Measurements from ENCODE around the gene ESRRG. TPM values are rescaled to one million over a fixed set of nuclear protein-coding genes. Genes with fewer than 3 reads are reported as not detected.

ESRRG gene
- total RNA-seq, 1 donor from 2014 or later, result 1.5 TPM

DNA sequence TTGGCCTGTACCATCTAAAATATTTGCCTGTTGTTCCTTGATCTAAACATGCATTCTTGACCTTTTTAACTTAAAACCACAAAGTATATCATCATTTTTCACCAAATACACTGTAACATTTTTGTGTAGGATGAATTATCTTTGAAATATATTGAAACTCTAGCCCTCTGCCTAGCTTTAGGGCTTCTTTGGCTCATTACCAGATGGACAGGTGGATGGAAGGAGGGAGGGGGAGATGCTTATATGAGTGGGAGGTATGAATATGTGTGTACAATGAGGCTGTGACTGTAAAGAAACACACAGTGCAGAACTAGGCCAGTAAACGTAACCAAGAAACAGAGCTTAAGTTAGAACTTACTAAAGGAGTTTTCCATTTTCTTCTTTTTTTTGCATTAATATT is 118.5 kb downstream of the ESRRG start:
- TF ChIP-seq CTCF (conservative IDR thresholded peaks at IDR 0.05), result no peak
- Mint-ChIP-seq H3K36me3 (ENCODE audit: low read depth) (no peaks in the 10 kb centered on the region), H3K27me3 (ENCODE audit: low read depth) (no peaks in the 10 kb centered on the region), H3K4me1 (peaks cover 34% of the 10 kb centered on the region), H3K9me3 (no peaks in the 10 kb centered on the region), H3K27ac (ENCODE audit: unreplicated experiment) (no peak overlapping the region), H3K4me3 (no peak overlapping the region)
- no peak for DNase-seq (ENCODE audit: low read depth, low spot score)

GRCh38 chr1:216600730-216601609 is 122.3 kb downstream of the ESRRG start:
- H3K27ac Mint-ChIP-seq (ENCODE audit: unreplicated experiment), result peak overlapping the region; percentile 98
- peaks cover 31% of the 10 kb centered on the region for H3K4me1 Mint-ChIP-seq
- H3K36me3 Mint-ChIP-seq (ENCODE audit: low read depth), result no peaks in the 10 kb centered on the region
- TF ChIP-seq CTCF (conservative IDR thresholded peaks at IDR 0.05), result peak; percentile 69
- H3K27me3 Mint-ChIP-seq (ENCODE audit: low read depth), result no peaks in the 10 kb centered on the region
- H3K9me3 Mint-ChIP-seq, result no peaks in the 10 kb centered on the region
- H3K4me3 Mint-ChIP-seq, result peak overlapping the region; percentile 87
- peak; percentile 67 for DNase-seq (ENCODE audit: low read depth, low spot score)

DNA sequence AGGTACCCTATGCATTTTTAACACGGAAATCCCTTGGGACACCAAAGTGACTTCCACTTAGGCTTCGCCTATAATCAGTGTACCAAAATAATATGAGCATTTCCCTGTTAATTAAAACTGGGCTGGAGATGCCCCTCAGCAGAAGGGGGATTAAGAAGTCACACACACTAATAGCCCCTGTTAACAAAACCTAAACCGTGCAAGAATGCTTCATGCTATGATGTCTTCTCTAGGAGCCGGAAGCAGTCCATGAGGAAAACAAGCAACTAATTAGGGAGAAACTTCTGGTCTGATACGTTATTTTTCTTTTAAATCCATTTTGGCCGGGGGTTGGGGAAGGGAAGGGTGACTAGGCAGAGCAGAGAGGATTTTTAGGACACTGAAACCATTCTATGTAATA is 123.4 kb downstream of the ESRRG start:
- no peak overlapping the region for H3K27ac Mint-ChIP-seq (ENCODE audit: unreplicated experiment)

DNA sequence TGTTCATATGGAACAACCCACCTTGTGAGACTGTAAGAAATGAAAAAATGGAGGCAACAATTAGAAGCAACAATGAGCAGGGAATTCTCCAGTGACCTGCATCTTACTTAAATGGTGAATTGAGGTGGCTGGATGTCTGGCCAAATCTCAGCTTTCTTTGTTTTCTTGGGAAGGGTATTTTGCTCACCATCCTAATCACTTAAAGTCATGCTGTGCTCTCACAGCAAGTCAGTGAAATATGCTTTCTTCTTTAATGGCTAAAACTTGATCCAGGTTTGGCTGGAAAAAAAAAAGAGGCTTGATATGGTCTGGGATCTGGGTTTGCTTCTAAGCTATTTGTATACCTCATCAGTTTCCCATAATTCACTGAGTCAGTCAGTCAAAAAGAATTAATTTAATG is 124.8 kb downstream of the ESRRG start:
- H3K36me3 Mint-ChIP-seq (ENCODE audit: low read depth), result no peaks in the 10 kb centered on the region
- H3K27ac Mint-ChIP-seq (ENCODE audit: unreplicated experiment), result no peak overlapping the region
- no peak for DNase-seq (ENCODE audit: low read depth, low spot score)
- TF ChIP-seq CTCF (conservative IDR thresholded peaks at IDR 0.05), result no peak
- peaks cover 36% of the 10 kb centered on the region for H3K4me1 Mint-ChIP-seq
- no peaks in the 10 kb centered on the region for H3K27me3 Mint-ChIP-seq (ENCODE audit: low read depth)
- no peaks in the 10 kb centered on the region for H3K9me3 Mint-ChIP-seq
- no peak overlapping the region for H3K4me3 Mint-ChIP-seq

More for the DNA sequence above, 123.4 kb downstream of the ESRRG start:
- TF ChIP-seq CTCF (conservative IDR thresholded peaks at IDR 0.05), result no peak
- Mint-ChIP-seq H3K4me3 (peak overlapping the region; percentile 87), H3K27me3 (ENCODE audit: low read depth) (no peaks in the 10 kb centered on the region), H3K9me3 (no peaks in the 10 kb centered on the region), H3K36me3 (ENCODE audit: low read depth) (no peaks in the 10 kb centered on the region), H3K4me1 (peaks cover 36% of the 10 kb centered on the region)
- DNase-seq (ENCODE audit: low read depth, low spot score), result no peak

DNA sequence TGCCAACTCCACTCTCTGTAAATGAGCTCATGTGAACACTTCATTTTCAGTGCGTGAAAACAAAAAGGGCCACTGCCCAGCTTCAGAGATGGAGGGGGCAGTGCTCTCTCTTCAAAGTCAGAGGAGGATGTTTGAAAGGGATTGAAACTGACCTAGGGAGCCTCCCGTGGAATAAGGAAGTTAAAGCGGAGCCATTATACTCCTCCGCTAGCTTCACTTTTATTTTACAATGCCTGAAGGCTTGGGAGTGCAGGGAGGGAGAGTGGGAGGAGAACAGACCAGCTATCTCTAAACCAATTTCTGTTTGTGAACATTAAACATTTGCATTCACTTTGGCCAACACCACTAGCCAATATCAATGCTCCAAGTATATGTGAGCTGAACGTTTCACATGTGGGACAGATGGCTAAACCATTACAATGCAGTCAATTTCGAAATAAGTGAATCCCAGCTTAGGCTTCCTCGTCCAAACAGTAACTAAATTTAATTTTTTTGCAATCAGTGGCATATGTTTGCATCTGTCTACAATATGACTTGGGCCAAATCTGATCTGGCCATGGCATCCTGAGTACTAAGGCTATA is 126.9 kb downstream of the ESRRG start:
- Mint-ChIP-seq H3K4me3 (peak overlapping the region; percentile 54), H3K4me1 (peaks cover 31% of the 10 kb centered on the region), H3K9me3 (no peaks in the 10 kb centered on the region), H3K27me3 (ENCODE audit: low read depth) (no peaks in the 10 kb centered on the region), H3K27ac (ENCODE audit: unreplicated experiment) (peak overlapping the region; percentile 17), H3K36me3 (ENCODE audit: low read depth) (no peaks in the 10 kb centered on the region)
- DNase-seq (ENCODE audit: low read depth, low spot score), result no peak
- TF ChIP-seq CTCF (conservative IDR thresholded peaks at IDR 0.05), result no peak

All from neural crest cell (in vitro differentiated cells).